ENCODE data around the gene TRAM1L1. TPM values are rescaled to one million over a fixed set of nuclear protein-coding genes. Genes with fewer than 3 reads are reported as not detected.

TRAM1L1 gene
- total and polyA plus RNA-seq, 3 donors from 2014 or later, result 5.6 to 8.7 (median 8.3) TPM

DNA sequence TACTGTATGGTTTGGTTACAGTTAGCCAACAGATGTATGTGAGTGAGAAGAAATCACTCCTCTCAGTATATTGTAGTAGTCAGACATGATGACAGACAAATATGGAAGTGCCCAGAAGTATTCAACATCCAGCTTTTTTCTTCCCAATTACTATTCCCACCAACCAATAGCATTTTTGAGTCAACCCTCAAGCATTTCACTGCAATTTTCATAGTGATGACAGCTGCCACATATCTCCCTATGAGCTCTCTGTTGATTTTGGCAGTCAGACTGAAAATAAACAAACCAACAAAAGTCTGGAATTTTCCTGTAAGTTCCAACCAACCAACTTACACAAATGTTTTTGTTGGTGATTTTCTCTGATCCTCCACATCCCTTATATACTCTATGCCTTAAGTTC lies 8.2 kb upstream of the TRAM1L1 start:
- no peak for DNase-seq
- Histone ChIP-seq H3K27ac (no peak overlapping the region), H3K9me3 (no peaks in the 10 kb centered on the region), H3K27me3 (no peaks in the 10 kb centered on the region), H3K4me3 (no peak overlapping the region), H3K4me1 (no peaks in the 10 kb centered on the region), H3K36me3 (ENCODE audit: low read depth, missing control alignments) (no peaks in the 10 kb centered on the region)
- intact Hi-C loops (cut with DNase I; ENCODE audit: low total_unique reads), result no loop called here
- no peak for TF ChIP-seq POLR2A (IDR thresholded peaks at IDR 0.05)
- TF ChIP-seq, protein P1, sequence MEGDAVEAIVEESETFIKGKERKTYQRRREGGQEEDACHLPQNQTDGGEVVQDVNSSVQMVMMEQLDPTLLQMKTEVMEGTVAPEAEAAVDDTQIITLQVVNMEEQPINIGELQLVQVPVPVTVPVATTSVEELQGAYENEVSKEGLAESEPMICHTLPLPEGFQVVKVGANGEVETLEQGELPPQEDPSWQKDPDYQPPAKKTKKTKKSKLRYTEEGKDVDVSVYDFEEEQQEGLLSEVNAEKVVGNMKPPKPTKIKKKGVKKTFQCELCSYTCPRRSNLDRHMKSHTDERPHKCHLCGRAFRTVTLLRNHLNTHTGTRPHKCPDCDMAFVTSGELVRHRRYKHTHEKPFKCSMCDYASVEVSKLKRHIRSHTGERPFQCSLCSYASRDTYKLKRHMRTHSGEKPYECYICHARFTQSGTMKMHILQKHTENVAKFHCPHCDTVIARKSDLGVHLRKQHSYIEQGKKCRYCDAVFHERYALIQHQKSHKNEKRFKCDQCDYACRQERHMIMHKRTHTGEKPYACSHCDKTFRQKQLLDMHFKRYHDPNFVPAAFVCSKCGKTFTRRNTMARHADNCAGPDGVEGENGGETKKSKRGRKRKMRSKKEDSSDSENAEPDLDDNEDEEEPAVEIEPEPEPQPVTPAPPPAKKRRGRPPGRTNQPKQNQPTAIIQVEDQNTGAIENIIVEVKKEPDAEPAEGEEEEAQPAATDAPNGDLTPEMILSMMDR (IDR thresholded peaks at IDR 0.05), result no peak

DNA sequence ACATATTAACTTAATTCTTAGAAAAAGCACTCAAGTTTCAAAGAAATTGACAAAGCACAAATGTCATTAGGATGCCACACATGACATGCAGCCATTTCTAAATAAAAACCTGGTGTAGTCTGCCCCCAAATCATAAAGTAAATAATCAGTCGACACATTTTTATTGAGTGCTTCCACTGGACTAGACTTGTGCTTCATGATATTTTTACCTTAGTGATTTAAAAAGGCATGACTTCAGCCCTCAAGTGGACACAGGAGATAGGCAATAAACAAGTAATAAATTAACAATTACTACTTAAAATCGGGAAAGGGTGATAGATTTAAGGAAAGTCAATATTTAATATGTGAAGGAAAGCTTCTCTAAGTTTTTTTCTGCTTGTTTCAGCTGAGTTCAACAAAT lies 7.6 kb downstream of the TRAM1L1 start:
- Histone ChIP-seq H3K36me3 (ENCODE audit: low read depth, missing control alignments) (no peaks in the 10 kb centered on the region), H3K9me3 (no peaks in the 10 kb centered on the region), H3K4me1 (no peaks in the 10 kb centered on the region), H3K27me3 (no peaks in the 10 kb centered on the region), H3K27ac (no peak overlapping the region), H3K4me3 (no peak overlapping the region)
- no peak for DNase-seq
- intact Hi-C loops (cut with DNase I; ENCODE audit: low total_unique reads), result no loop called here
- no peak for TF ChIP-seq POLR2A (IDR thresholded peaks at IDR 0.05)
- TF ChIP-seq, protein P1 (IDR thresholded peaks at IDR 0.05), result no peak
- 61 to 69% methylated on average over 2 of the region's 2 CpGs for WGBS, 2 donors

- no peaks in the 10 kb centered on the region for H3K9me3 ChIP-seq
- intact Hi-C loops (cut with DNase I; ENCODE audit: low total_unique reads), result no loop called here
- H3K4me3 ChIP-seq, result no peak overlapping the region
- no peak overlapping the region for H3K27ac ChIP-seq
- DNase-seq, result no peak
- 84 to 85% methylated on average over 3 of the region's 3 CpGs for WGBS, 2 donors
- no peaks in the 10 kb centered on the region for H3K36me3 ChIP-seq (ENCODE audit: low read depth, missing control alignments)
- H3K4me1 ChIP-seq, result no peaks in the 10 kb centered on the region
- no peaks in the 10 kb centered on the region for H3K27me3 ChIP-seq
- TF ChIP-seq, protein P1 (IDR thresholded peaks at IDR 0.05), result no peak
- TF ChIP-seq POLR2A (IDR thresholded peaks at IDR 0.05), result no peak
Measured at GRCh38 chr4:117068120-117068519, 17.3 kb downstream of the TRAM1L1 start.

DNA sequence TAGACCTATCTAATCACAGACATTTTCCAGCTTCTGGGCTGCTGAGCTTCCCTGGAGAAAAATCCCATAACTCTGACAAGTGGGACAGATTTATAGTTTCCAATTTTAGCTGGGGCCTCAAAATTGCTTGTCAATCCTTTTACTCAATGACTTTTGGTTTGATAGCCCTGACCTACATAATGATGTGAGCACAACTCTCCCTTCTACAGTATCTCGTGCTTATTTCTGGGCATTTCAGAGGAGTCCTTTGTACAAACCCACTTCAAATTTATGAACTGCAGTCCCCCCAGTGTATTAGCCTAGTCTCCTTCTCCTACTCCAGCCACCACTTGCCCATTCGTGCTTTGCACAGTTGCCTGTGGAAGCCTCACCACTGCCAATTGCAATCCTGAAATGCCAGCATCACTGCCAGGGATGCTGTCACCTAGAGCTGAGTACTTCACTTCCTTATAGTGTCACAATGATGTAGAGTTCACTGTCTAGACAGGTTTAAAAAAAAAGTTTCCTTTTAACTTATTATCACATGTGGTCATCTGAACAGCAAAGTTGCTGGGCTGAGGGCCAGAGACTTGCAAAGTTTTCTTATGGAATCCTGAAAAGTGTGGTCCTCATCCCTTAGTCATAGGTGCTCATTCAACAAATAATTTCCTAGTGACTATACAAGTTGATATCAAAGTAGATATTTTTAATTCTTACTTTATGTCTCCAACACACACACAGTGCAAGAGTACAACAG lies 21.2 kb downstream of the TRAM1L1 start:
- 31 to 38% methylated on average over 2 of the region's 2 CpGs for WGBS, 2 donors
- intact Hi-C loops (cut with DNase I; ENCODE audit: low total_unique reads), result no loop called here
- no peak overlapping the region for H3K27ac ChIP-seq
- no peaks in the 10 kb centered on the region for H3K9me3 ChIP-seq
- H3K4me1 ChIP-seq, result no peaks in the 10 kb centered on the region
- no peak for TF ChIP-seq POLR2A (IDR thresholded peaks at IDR 0.05)
- TF ChIP-seq, protein P1 (IDR thresholded peaks at IDR 0.05), result no peak
- H3K27me3 ChIP-seq, result no peaks in the 10 kb centered on the region
- no peaks in the 10 kb centered on the region for H3K36me3 ChIP-seq (ENCODE audit: low read depth, missing control alignments)
- H3K4me3 ChIP-seq, result no peak overlapping the region
- DNase-seq, result no peak

GRCh38 chr4:117042962-117043361 lies 42.4 kb downstream of the TRAM1L1 start:
- Histone ChIP-seq H3K27me3 (no peaks in the 10 kb centered on the region), H3K36me3 (ENCODE audit: low read depth, missing control alignments) (no peaks in the 10 kb centered on the region), H3K4me3 (no peak overlapping the region), H3K4me1 (no peaks in the 10 kb centered on the region), H3K27ac (no peak overlapping the region), H3K9me3 (no peaks in the 10 kb centered on the region)
- intact Hi-C loops (cut with DNase I; ENCODE audit: low total_unique reads), result no loop called here
- TF ChIP-seq, protein P1 (IDR thresholded peaks at IDR 0.05), result no peak
- TF ChIP-seq POLR2A (IDR thresholded peaks at IDR 0.05), result no peak
- no peak for DNase-seq
- WGBS, 2 donors, result 69 to 73% methylated on average over 5 of the region's 5 CpGs
